PFSK-1 (cell line): Measurements from ENCODE around the gene GSG1L.

Experiments
- POLR2AphosphoS5 ChIP-seq: IDR thresholded peaks from 2 replicates; pipeline ENCODE4 v1.6.1; 2012; ENCODE audit warnings: low read depth, mild to moderate bottlenecking, control low read depth, low read length, moderate library complexity
- TF ChIP-seq, protein P1 (sequence below), 2 experiments: IDR thresholded peaks; 2 replicates each; pipeline versions ENCODE4 v1.6.1 to v1.8.0; 2011 to 2012; ENCODE audit warnings: low read depth in 2 of 2, low read length in 2 of 2, control low read depth in 1 of 2, inconsistent platforms in 1 of 2, mild to moderate bottlenecking in 1 of 2, moderate library complexity in 1 of 2; ENCODE audit not compliant: insufficient read depth in 1 of 2

DNA sequence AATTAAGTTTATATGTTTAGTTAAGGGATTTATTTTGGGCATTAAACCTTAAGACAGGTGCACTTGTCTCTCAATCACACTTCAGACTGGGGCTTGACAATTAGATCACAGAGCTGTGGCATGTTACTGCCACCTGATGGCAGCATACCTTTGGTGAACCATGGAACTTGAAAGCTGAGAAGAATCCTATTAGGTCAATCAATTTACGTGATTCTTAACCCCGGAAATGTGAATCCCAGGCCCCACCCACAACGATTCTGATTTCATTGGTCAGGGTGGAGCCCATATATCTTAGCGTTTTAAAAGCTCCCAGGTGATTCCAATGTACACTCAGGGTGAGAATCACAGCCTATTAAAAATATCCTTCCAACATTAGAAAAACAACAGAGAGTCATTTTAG, 91.0 kb downstream of the GSG1L start:
- TF ChIP-seq POLR2AphosphoS5, result no peak
- TF ChIP-seq, protein P1, sequence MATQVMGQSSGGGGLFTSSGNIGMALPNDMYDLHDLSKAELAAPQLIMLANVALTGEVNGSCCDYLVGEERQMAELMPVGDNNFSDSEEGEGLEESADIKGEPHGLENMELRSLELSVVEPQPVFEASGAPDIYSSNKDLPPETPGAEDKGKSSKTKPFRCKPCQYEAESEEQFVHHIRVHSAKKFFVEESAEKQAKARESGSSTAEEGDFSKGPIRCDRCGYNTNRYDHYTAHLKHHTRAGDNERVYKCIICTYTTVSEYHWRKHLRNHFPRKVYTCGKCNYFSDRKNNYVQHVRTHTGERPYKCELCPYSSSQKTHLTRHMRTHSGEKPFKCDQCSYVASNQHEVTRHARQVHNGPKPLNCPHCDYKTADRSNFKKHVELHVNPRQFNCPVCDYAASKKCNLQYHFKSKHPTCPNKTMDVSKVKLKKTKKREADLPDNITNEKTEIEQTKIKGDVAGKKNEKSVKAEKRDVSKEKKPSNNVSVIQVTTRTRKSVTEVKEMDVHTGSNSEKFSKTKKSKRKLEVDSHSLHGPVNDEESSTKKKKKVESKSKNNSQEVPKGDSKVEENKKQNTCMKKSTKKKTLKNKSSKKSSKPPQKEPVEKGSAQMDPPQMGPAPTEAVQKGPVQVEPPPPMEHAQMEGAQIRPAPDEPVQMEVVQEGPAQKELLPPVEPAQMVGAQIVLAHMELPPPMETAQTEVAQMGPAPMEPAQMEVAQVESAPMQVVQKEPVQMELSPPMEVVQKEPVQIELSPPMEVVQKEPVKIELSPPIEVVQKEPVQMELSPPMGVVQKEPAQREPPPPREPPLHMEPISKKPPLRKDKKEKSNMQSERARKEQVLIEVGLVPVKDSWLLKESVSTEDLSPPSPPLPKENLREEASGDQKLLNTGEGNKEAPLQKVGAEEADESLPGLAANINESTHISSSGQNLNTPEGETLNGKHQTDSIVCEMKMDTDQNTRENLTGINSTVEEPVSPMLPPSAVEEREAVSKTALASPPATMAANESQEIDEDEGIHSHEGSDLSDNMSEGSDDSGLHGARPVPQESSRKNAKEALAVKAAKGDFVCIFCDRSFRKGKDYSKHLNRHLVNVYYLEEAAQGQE (IDR thresholded peaks at IDR 0.05; ENCODE audit: insufficient read depth in 1 of 2, low read depth in 2 of 2, low read length in 2 of 2), result no peak
